Mesangial cell (primary cell): ENCODE data around the gene CEACAM8. TPM values are rescaled to one million over a fixed set of nuclear protein-coding genes. Genes with fewer than 3 reads are reported as not detected.

Source experiments
- total RNA-seq: library from RNA; depleted of rRNA; stranded (reverse); fragments of >200 nt; gene quantifications from 2 replicates; pipeline ENCODE4 v1.2.3, GENCODE V29; 2015

CEACAM8 gene
- not detected in 2 replicates for total RNA-seq

GRCh38 chr19:42594617-42595489 lies at the start of gene CEACAM8:
CEACAM8 (minus strand) TSS chr19:42594924; CDS start chr19:42594828, 96 bp downstream.

Other genes with a start within 250 kb of the CEACAM8 start
- 3.4 and 5.2 TPM in 2 replicates for gene CNFN, start 204.6 kb downstream of the CEACAM8 start, total RNA-seq
- gene LIPE, start 167.5 kb downstream of the CEACAM8 start, total RNA-seq: 2.9 and 8.8 TPM in 2 replicates
- not detected in 2 replicates for gene CXCL17, start 152.0 kb downstream of the CEACAM8 start, total RNA-seq
- 0.13 TPM in 1 of 2 replicates, not detected in the other for gene CEACAM1, start 66.4 kb downstream of the CEACAM8 start, total RNA-seq
- not detected in 2 replicates for gene PSG3, start 145.6 kb upstream of the CEACAM8 start, total RNA-seq
- not detected in 2 replicates for gene PSG8, start 170.8 kb upstream of the CEACAM8 start, total RNA-seq